ENCODE data around the gene XRCC1. TPM values are rescaled to one million over a fixed set of nuclear protein-coding genes. Genes with fewer than 3 reads are reported as not detected.

The XRCC1 gene
- total and polyA plus RNA-seq, 7 donors: 8.8 to 31.8 (median 19.9) TPM

DNA sequence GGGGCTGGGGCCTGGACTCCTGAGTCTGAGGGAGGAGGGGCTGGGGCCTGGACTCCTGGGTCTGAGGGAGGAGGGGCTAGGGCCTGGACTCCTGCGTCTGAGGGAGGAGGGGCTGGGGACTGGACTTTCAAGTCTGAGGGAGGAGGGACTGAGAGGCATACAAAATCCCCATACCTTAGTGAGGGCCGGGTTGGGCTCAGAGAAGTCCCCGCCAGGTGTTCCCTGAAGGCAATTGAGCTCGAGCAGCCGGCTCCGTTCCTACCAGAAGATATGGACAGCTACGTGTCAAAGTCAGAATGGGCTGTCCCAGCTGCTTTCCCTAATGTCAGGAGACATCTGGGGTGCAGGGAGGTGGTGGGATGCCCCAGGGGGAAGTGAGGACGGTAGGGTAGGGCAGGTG is 80.2 kb downstream of the XRCC1 start:
- Histone ChIP-seq H3K27ac (no peak overlapping the region), H3K36me3 (peaks cover 5 to 49% (median 14%) of the 10 kb centered on the region in 4 donors), H3K4me1 (peaks cover 0 to 12% (median 4%) of the 10 kb centered on the region in 4 donors), H3K4me3 (no peak overlapping the region), H3K27me3 (no peaks in the 10 kb centered on the region), H3K9me3 (no peaks in the 10 kb centered on the region)
- intact Hi-C loops (cut with DNase I): no loop called here
- WGBS, 2 donors: 83% methylated on average over 8 of the region's 8 CpGs
- TF ChIP-seq POLR2A (IDR thresholded peaks at IDR 0.05) (no peak), POLR2AphosphoS5 (IDR thresholded peaks at IDR 0.05) (no peak), EP300 (IDR thresholded peaks at IDR 0.05) (no peak)
- TF ChIP-seq, protein P1, sequence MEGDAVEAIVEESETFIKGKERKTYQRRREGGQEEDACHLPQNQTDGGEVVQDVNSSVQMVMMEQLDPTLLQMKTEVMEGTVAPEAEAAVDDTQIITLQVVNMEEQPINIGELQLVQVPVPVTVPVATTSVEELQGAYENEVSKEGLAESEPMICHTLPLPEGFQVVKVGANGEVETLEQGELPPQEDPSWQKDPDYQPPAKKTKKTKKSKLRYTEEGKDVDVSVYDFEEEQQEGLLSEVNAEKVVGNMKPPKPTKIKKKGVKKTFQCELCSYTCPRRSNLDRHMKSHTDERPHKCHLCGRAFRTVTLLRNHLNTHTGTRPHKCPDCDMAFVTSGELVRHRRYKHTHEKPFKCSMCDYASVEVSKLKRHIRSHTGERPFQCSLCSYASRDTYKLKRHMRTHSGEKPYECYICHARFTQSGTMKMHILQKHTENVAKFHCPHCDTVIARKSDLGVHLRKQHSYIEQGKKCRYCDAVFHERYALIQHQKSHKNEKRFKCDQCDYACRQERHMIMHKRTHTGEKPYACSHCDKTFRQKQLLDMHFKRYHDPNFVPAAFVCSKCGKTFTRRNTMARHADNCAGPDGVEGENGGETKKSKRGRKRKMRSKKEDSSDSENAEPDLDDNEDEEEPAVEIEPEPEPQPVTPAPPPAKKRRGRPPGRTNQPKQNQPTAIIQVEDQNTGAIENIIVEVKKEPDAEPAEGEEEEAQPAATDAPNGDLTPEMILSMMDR (IDR thresholded peaks at IDR 0.05): no peak
- no peak for DNase-seq

Other genes with a start within 250 kb of the XRCC1 start
- gene CD177, start 221.8 kb downstream of the XRCC1 start, total RNA-seq: under 1 TPM in 1 of 4 donors, not detected in 3; 0.14 TPM
- gene CD177, start 221.8 kb downstream of the XRCC1 start, polyA plus RNA-seq: 10 to 100 TPM; 54.1 to 91.8 (median 62.7) TPM
- not detected for gene TEX101, start 160.6 kb downstream of the XRCC1 start, total RNA-seq
- gene TEX101, start 160.6 kb downstream of the XRCC1 start, polyA plus RNA-seq: under 1 TPM in 1 of 3 donors, not detected in 2; 0.22 TPM
- 1 to 10 TPM in 3 of 4 donors, not detected in 1; 1.2 to 1.8 (median 1.8) TPM for gene LYPD3, start 109.9 kb downstream of the XRCC1 start, total RNA-seq
- gene LYPD3, start 109.9 kb downstream of the XRCC1 start, polyA plus RNA-seq: 1 to 10 TPM in 1 of 3 donors, under 1 TPM in 2; 0.46 to 1.6 (median 0.60) TPM
- 10 to 100 TPM in 2 of 4 donors, 1 to 10 TPM in 2; 5.7 to 12.5 (median 10.1) TPM for gene PHLDB3, start 70.8 kb downstream of the XRCC1 start, total RNA-seq
- gene PHLDB3, start 70.8 kb downstream of the XRCC1 start, polyA plus RNA-seq: 10 to 100 TPM in 1 of 3 donors, 1 to 10 TPM in 2; 6.5 to 16.0 (median 9.0) TPM
- gene ETHE1, start 48.3 kb downstream of the XRCC1 start, total RNA-seq: 10 to 100 TPM; 40.7 to 57.9 (median 52.1) TPM
- gene ETHE1, start 48.3 kb downstream of the XRCC1 start, polyA plus RNA-seq: 100 to 1,000 TPM; 429 to 575 (median 512) TPM
- under 1 TPM in 1 of 4 donors, not detected in 3; 0.14 TPM for gene ZNF575, start 42.3 kb downstream of the XRCC1 start, total RNA-seq
- gene ZNF575, start 42.3 kb downstream of the XRCC1 start, polyA plus RNA-seq: 1 to 10 TPM; 4.0 to 4.2 (median 4.2) TPM
- gene PINLYP, start 274 bp upstream of the XRCC1 start, total RNA-seq: 10 to 100 TPM in 3 of 4 donors, 1 to 10 TPM in 1; 6.6 to 21.0 (median 13.3) TPM
- gene PINLYP, start 274 bp upstream of the XRCC1 start, polyA plus RNA-seq: 10 to 100 TPM in 1 of 3 donors, 1 to 10 TPM in 2; 1.4 to 10.8 (median 3.7) TPM
- gene IRGQ, start 20.6 kb upstream of the XRCC1 start, total RNA-seq: 10 to 100 TPM; 13.5 to 24.4 (median 18.8) TPM
- 1 to 10 TPM; 3.9 to 7.6 (median 4.2) TPM for gene IRGQ, start 20.6 kb upstream of the XRCC1 start, polyA plus RNA-seq
- 10 to 100 TPM; 12.1 to 23.3 (median 14.8) TPM for gene ZNF576, start 21.1 kb upstream of the XRCC1 start, total RNA-seq
- gene ZNF576, start 21.1 kb upstream of the XRCC1 start, polyA plus RNA-seq: 10 to 100 TPM; 15.0 to 21.5 (median 19.8) TPM
- gene SRRM5, start 36.6 kb upstream of the XRCC1 start, total RNA-seq: 1 to 10 TPM in 1 of 4 donors, under 1 TPM in 2, not detected in 1; 0.27 to 1.1 (median 0.36) TPM
- gene SRRM5, start 36.6 kb upstream of the XRCC1 start, polyA plus RNA-seq: under 1 TPM in 1 of 3 donors, not detected in 2; 0.66 TPM
- gene ZNF428, start 44.1 kb upstream of the XRCC1 start, total RNA-seq: 10 to 100 TPM; 22.5 to 39.6 (median 35.6) TPM
- gene ZNF428, start 44.1 kb upstream of the XRCC1 start, polyA plus RNA-seq: 10 to 100 TPM; 18.0 to 40.2 (median 33.6) TPM
- 10 to 100 TPM; 16.4 to 21.7 (median 19.7) TPM for gene CADM4, start 64.3 kb upstream of the XRCC1 start, total RNA-seq
- 1 to 10 TPM in 2 of 3 donors, under 1 TPM in 1; 0.92 to 5.7 (median 1.2) TPM for gene CADM4, start 64.3 kb upstream of the XRCC1 start, polyA plus RNA-seq
- 10 to 100 TPM in 2 of 4 donors, 1 to 10 TPM in 2; 3.2 to 15.5 (median 9.8) TPM for gene PLAUR, start 94.6 kb upstream of the XRCC1 start, total RNA-seq
- gene PLAUR, start 94.6 kb upstream of the XRCC1 start, polyA plus RNA-seq: 10 to 100 TPM; 18.6 to 69.2 (median 53.9) TPM
- gene IRGC, start 140.5 kb upstream of the XRCC1 start, total RNA-seq: not detected
- not detected for gene IRGC, start 140.5 kb upstream of the XRCC1 start, polyA plus RNA-seq
- 10 to 100 TPM in 3 of 4 donors, 1 to 10 TPM in 1; 5.6 to 25.2 (median 13.8) TPM for gene SMG9, start 179.4 kb upstream of the XRCC1 start, total RNA-seq
- 10 to 100 TPM in 1 of 3 donors, 1 to 10 TPM in 2; 6.2 to 36.5 (median 8.4) TPM for gene SMG9, start 179.4 kb upstream of the XRCC1 start, polyA plus RNA-seq
- gene KCNN4, start 205.4 kb upstream of the XRCC1 start, total RNA-seq: 1 to 10 TPM in 3 of 4 donors, under 1 TPM in 1; 0.71 to 3.3 (median 1.9) TPM
- 10 to 100 TPM in 1 of 3 donors, 1 to 10 TPM in 2; 3.7 to 48.7 (median 6.0) TPM for gene KCNN4, start 205.4 kb upstream of the XRCC1 start, polyA plus RNA-seq
- 1 to 10 TPM in 3 of 4 donors, under 1 TPM in 1; 0.83 to 6.8 (median 1.5) TPM for gene LYPD5, start 226.9 kb upstream of the XRCC1 start, total RNA-seq
- 10 to 100 TPM in 1 of 3 donors, 1 to 10 TPM in 1, under 1 TPM in 1; 0.60 to 10.6 (median 2.1) TPM for gene LYPD5, start 226.9 kb upstream of the XRCC1 start, polyA plus RNA-seq